Measurements from ENCODE around the gene EYA2.

DNA sequence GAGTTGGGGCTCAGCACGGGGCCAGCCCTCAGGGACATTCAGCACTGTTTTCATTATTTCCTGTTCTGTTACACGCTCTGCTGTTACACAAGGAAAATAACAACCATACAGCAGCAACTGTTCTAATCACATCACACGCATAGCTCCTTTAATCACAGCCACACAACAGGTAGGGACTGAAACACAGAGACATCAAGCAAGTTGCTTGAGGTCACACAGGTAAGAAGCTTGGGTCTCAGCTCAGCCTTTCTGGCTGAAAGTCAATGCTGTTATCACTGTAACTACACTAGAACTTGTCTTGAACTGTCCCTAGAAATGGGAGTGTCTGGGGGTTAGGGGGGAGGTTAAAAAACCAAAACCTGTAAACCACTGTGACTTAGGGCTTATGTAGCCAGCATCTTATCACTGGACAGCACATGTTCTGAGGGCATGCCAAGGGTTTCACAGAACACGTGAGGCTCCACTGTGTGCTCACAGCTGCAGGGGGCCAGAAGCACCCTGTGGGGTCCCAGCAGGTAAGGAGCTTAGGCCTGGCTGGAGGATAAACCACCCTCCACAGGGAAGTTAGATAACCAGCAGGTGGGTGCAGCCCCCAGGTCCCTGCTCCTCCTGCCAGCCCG, 146.0 kb downstream of the EYA2 start:
- TF ChIP-seq, protein P1, sequence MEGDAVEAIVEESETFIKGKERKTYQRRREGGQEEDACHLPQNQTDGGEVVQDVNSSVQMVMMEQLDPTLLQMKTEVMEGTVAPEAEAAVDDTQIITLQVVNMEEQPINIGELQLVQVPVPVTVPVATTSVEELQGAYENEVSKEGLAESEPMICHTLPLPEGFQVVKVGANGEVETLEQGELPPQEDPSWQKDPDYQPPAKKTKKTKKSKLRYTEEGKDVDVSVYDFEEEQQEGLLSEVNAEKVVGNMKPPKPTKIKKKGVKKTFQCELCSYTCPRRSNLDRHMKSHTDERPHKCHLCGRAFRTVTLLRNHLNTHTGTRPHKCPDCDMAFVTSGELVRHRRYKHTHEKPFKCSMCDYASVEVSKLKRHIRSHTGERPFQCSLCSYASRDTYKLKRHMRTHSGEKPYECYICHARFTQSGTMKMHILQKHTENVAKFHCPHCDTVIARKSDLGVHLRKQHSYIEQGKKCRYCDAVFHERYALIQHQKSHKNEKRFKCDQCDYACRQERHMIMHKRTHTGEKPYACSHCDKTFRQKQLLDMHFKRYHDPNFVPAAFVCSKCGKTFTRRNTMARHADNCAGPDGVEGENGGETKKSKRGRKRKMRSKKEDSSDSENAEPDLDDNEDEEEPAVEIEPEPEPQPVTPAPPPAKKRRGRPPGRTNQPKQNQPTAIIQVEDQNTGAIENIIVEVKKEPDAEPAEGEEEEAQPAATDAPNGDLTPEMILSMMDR (IDR thresholded peaks at IDR 0.05; ENCODE audit: extremely low read depth in 1 of 2, insufficient read depth in 1 of 2, low read depth in 1 of 2, low read length in 2 of 2): no peak
- TF ChIP-seq POLR2A (IDR thresholded peaks at IDR 0.05; ENCODE audit: low read depth, low read length) (no peak), POLR2AphosphoS5 (IDR thresholded peaks at IDR 0.05; ENCODE audit: insufficient read depth, low read depth, low read length) (no peak)
- TF ChIP-seq, protein P2, sequence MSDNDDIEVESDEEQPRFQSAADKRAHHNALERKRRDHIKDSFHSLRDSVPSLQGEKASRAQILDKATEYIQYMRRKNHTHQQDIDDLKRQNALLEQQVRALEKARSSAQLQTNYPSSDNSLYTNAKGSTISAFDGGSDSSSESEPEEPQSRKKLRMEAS (IDR thresholded peaks at IDR 0.05; ENCODE audit: insufficient read depth, insufficient read length): no peak

All from endothelial cell of umbilical vein (primary cell).